Measurements from ENCODE around the gene KDM5A. TPM values are rescaled to one million over a fixed set of nuclear protein-coding genes. Genes with fewer than 3 reads are reported as not detected.

Gene KDM5A
- total and polyA plus RNA-seq, 3 donors from 2014 or later: 41.7 to 127 (median 113) TPM

DNA sequence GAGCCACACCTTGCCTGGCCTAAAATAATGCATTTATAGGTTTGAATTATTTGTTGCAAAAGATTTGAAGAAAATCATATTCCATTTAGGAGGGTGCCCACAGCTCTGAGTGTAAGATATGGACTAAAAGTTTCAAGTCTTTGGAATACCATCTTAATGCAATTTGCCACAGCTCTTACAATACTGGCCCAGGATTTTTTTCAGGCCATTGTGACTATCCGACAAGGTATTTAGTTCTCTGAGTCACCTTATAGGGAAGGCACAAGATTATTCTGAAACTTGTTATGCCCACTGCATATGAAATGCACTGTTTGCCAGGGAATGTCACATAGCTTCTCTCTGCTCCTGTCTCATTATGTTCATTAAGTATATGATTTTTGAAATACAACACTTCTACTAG lies 96.9 kb downstream of the KDM5A start:
- DNase-seq: no peak
- intact Hi-C loops (cut with DNase I; ENCODE audit: low total_unique reads): no loop called here
- Histone ChIP-seq H3K36me3 (ENCODE audit: low read depth, missing control alignments) (no peaks in the 10 kb centered on the region), H3K27me3 (no peaks in the 10 kb centered on the region), H3K4me3 (no peak overlapping the region), H3K4me1 (no peaks in the 10 kb centered on the region), H3K27ac (no peak overlapping the region), H3K9me3 (no peaks in the 10 kb centered on the region)
- no peak for TF ChIP-seq POLR2A (IDR thresholded peaks at IDR 0.05)
- TF ChIP-seq, protein P1, sequence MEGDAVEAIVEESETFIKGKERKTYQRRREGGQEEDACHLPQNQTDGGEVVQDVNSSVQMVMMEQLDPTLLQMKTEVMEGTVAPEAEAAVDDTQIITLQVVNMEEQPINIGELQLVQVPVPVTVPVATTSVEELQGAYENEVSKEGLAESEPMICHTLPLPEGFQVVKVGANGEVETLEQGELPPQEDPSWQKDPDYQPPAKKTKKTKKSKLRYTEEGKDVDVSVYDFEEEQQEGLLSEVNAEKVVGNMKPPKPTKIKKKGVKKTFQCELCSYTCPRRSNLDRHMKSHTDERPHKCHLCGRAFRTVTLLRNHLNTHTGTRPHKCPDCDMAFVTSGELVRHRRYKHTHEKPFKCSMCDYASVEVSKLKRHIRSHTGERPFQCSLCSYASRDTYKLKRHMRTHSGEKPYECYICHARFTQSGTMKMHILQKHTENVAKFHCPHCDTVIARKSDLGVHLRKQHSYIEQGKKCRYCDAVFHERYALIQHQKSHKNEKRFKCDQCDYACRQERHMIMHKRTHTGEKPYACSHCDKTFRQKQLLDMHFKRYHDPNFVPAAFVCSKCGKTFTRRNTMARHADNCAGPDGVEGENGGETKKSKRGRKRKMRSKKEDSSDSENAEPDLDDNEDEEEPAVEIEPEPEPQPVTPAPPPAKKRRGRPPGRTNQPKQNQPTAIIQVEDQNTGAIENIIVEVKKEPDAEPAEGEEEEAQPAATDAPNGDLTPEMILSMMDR (IDR thresholded peaks at IDR 0.05): no peak
- 91 to 100% methylated on average over 1 of the region's 1 CpG for WGBS, 2 donors

DNA sequence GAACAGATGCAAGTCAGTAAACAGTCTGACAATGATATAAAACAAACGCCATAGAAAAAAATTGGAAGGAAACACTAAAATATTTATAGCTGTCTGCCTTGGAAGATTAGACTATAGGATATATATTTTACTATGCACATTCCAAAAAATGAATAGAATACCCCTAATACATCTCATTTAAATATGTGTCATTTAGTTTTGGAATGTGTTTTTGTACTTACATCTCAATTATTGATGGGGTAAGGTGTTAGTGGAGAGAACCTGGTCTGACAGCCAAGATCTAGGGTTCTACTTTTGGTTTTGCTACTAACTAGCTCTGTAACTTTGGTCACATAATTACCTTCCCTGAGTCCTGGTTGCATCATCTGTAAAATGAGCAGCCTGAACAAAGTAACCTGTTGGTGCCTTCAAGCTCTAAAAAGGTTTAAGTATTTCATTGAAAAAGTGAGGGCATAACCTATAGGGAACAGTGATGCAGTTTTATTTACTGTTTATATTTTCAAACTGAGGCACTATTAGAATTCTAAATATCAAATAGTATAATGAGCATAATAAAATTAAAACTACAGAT lies 97.9 kb downstream of the KDM5A start:
- H3K4me3 ChIP-seq: no peak overlapping the region
- intact Hi-C loops (cut with DNase I; ENCODE audit: low total_unique reads): no loop called here
- no peaks in the 10 kb centered on the region for H3K4me1 ChIP-seq
- H3K27me3 ChIP-seq: no peaks in the 10 kb centered on the region
- WGBS, 2 donors: 88% methylated on average over 1 of the region's 1 CpG
- H3K27ac ChIP-seq: no peak overlapping the region
- no peaks in the 10 kb centered on the region for H3K9me3 ChIP-seq
- no peaks in the 10 kb centered on the region for H3K36me3 ChIP-seq (ENCODE audit: low read depth, missing control alignments)
- no peak for TF ChIP-seq POLR2A (IDR thresholded peaks at IDR 0.05)
- TF ChIP-seq, protein P1 (IDR thresholded peaks at IDR 0.05): no peak
- no peak for DNase-seq

DNA sequence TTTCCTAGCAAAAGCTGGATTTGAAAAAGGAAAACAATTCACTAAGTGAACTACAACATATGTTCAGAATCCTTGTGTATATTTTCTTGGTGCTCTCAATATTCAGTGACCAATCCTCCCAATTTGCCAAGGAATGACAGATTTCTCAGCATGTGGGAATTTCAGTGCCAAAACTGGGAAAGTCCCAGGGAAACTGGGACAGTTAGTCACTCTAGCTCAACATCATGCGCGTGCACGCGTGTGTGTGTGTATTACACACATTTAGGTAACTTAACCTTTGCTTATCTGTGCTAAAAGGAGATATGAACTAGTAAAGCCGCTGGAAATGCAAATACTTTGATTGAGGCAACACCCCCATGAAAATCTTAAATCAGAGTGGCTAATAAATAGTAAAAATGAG lies 100.4 kb downstream of the KDM5A start:
- no peak for DNase-seq
- no peak overlapping the region for H3K27ac ChIP-seq
- TF ChIP-seq, protein P1 (IDR thresholded peaks at IDR 0.05): no peak
- no peak for TF ChIP-seq POLR2A (IDR thresholded peaks at IDR 0.05)
- H3K27me3 ChIP-seq: no peaks in the 10 kb centered on the region
- no peaks in the 10 kb centered on the region for H3K36me3 ChIP-seq (ENCODE audit: low read depth, missing control alignments)
- H3K4me1 ChIP-seq: no peaks in the 10 kb centered on the region
- no peak overlapping the region for H3K4me3 ChIP-seq
- intact Hi-C loops (cut with DNase I; ENCODE audit: low total_unique reads): no loop called here
- 89 to 97% methylated on average over 5 of the region's 5 CpGs for WGBS, 2 donors
- H3K9me3 ChIP-seq: no peaks in the 10 kb centered on the region

DNA sequence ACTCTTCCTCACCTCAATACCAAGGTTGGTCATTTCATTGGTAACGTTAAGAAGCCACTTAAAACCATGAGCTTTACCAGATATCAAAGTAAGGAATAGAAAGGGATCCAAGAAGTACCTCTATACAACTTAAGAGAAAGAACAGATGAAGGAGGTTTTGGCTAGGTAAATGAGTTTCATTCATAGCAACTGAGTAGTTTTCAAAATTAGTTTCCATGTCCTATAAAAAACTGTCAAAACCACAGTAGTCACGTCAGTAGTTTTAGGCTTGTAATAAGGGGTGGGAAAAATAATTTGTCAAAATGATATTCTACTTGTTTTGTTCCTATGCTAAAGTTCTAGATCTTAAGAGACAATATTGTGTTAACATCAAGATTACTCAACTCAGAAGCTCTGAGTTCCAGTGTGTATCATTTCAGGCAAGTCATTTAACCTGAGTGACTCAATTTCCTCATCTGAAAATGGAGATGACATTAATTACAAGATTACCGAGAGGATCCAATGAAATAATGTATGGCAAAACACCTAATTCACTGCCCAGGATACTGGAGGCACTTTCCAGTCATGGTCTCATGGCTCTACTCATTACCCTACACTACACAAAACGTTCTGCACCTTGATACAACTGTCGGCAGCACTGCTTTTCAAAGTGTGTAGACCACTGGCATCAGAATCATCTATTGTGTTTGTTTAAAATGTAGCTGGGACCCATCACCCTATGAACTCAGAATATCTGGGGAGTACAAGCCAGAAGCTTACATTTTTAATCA lies 102.4 kb downstream of the KDM5A start:
- H3K9me3 ChIP-seq: no peaks in the 10 kb centered on the region
- no peak for DNase-seq
- no peaks in the 10 kb centered on the region for H3K27me3 ChIP-seq
- 88 to 97% methylated on average over 5 of the region's 5 CpGs for WGBS, 2 donors
- H3K4me1 ChIP-seq: no peaks in the 10 kb centered on the region
- H3K4me3 ChIP-seq: no peak overlapping the region
- H3K27ac ChIP-seq: no peak overlapping the region
- H3K36me3 ChIP-seq (ENCODE audit: low read depth, missing control alignments): no peaks in the 10 kb centered on the region
- TF ChIP-seq, protein P1 (IDR thresholded peaks at IDR 0.05): no peak
- no peak for TF ChIP-seq POLR2A (IDR thresholded peaks at IDR 0.05)
- intact Hi-C loops (cut with DNase I; ENCODE audit: low total_unique reads): no loop called here

DNA sequence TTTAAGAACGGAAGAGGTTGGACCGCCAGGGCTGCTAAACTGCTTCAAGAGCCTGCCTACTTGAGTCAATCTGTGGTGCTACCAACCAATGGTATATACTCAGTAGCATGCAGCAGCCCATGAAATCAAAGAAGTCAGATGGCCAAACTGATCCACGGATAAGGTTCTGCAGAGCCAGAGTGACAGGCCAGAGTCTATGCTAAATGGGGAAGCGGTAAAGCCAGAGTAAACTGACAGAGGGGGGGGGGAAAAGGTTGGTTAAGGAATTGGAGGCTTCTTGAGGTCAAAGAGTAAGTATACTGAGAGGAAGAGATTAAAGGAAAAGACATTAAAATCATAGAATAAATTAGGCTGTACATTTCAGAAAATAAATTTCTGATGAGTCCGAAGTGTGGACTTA lies 111.1 kb downstream of the KDM5A start:
- TF ChIP-seq POLR2A (IDR thresholded peaks at IDR 0.05): no peak
- TF ChIP-seq, protein P1 (IDR thresholded peaks at IDR 0.05): no peak
- Histone ChIP-seq H3K4me3 (no peak overlapping the region), H3K27ac (no peak overlapping the region), H3K4me1 (no peaks in the 10 kb centered on the region), H3K36me3 (ENCODE audit: low read depth, missing control alignments) (no peaks in the 10 kb centered on the region), H3K27me3 (no peaks in the 10 kb centered on the region), H3K9me3 (no peaks in the 10 kb centered on the region)
- DNase-seq: no peak
- intact Hi-C loops (cut with DNase I; ENCODE audit: low total_unique reads): no loop called here
- WGBS, 2 donors: 91 to 93% methylated on average over 5 of the region's 5 CpGs
